SK-N-SH treated with all-trans-retinoic acid at 6 μM for 48 hours (cell line): ENCODE measurements around the gene SIRPG.

ENCODE experiments used
- ATAC-seq: fragments of 200-7000 bp; cut with Tn5 transposase; 3 replicates; pipeline ENCODE4 v1.9.1; 2020; ENCODE audit warnings: mild to moderate bottlenecking, moderate library complexity
- ARNTL ChIP-seq: fragments of 450-650 bp; formaldehyde crosslinking; IDR thresholded peaks from 2 replicates; pipeline ENCODE4 v1.5.0; 2020; ENCODE audit warnings: low read depth, mild to moderate bottlenecking, moderate library complexity, borderline replicate concordance
- BACH2 ChIP-seq: fragments of 250-450 bp; sonication (Bioruptor Pico); IDR thresholded peaks from 2 replicates; pipeline ENCODE4 v1.9.0; 2021; ENCODE audit warnings: mild to moderate bottlenecking, borderline replicate concordance
- CREB5 ChIP-seq: fragments of 250-450 bp; sonication (Bioruptor Pico); IDR thresholded peaks from 2 replicates; pipeline ENCODE4 v1.5.1; 2020; ENCODE audit warnings: low read depth, mild to moderate bottlenecking, moderate library complexity
- CSDC2 ChIP-seq: fragments of 250-450 bp; sonication (Bioruptor Pico); IDR thresholded peaks from 2 replicates; pipeline ENCODE4 v1.5.0; 2020; ENCODE audit warnings: mild to moderate bottlenecking, moderate library complexity
- CSRNP3 ChIP-seq: fragments of 250-450 bp; sonication (Bioruptor Pico); IDR thresholded peaks from 2 replicates; pipeline ENCODE4 v1.5.1; 2021; ENCODE audit warnings: mild to moderate bottlenecking, moderate library complexity
- GLIS3 ChIP-seq: fragments of 250-450 bp; sonication (Bioruptor Pico); IDR thresholded peaks from 2 replicates; pipeline ENCODE4 v1.5.0; 2020; ENCODE audit warnings: mild to moderate bottlenecking, moderate library complexity
- ISL1 ChIP-seq: fragments of 250-450 bp; sonication (Bioruptor Pico); IDR thresholded peaks from 2 replicates; pipeline ENCODE4 v2.1.2; 2022; ENCODE audit warnings: mild to moderate bottlenecking, moderate library complexity
- OSR1 ChIP-seq: fragments of 250-450 bp; sonication (Bioruptor Pico); IDR thresholded peaks from 2 replicates; pipeline ENCODE4 v1.8.0; 2022; ENCODE audit warnings: moderate library complexity, mild to moderate bottlenecking, inconsistent platforms
- PATZ1 ChIP-seq: fragments of 250-450 bp; sonication (Bioruptor Pico); IDR thresholded peaks from 2 replicates; pipeline ENCODE4 v1.8.0; 2020; ENCODE audit warnings: mild to moderate bottlenecking, moderate library complexity, borderline replicate concordance
- POU6F1 ChIP-seq: fragments of 250-450 bp; sonication (Bioruptor Pico); IDR thresholded peaks from 2 replicates; pipeline ENCODE4 v1.8.0; 2021; ENCODE audit warnings: low read depth, mild to moderate bottlenecking, moderate library complexity, borderline replicate concordance
- PPARA ChIP-seq: fragments of 250-450 bp; sonication (Bioruptor Pico); IDR thresholded peaks from 2 replicates; pipeline ENCODE4 v1.5.0; 2020; ENCODE audit warnings: mild to moderate bottlenecking, borderline replicate concordance
- RARB ChIP-seq: fragments of 250-450 bp; sonication (Bioruptor Pico); IDR thresholded peaks from 2 replicates; pipeline ENCODE4 v1.8.0; 2021; ENCODE audit warnings: mild to moderate bottlenecking, moderate library complexity
- SNAI2 ChIP-seq: fragments of 250-450 bp; sonication (Bioruptor Pico); IDR thresholded peaks from 2 replicates; pipeline ENCODE4 v1.5.0; 2020; ENCODE audit warnings: mild to moderate bottlenecking, moderate library complexity
- TOX ChIP-seq: fragments of 250-450 bp; sonication (Bioruptor Pico); IDR thresholded peaks from 2 replicates; pipeline ENCODE4 v1.8.0; 2021; ENCODE audit warnings: mild to moderate bottlenecking, moderate library complexity, borderline replicate concordance
- TSHZ2 ChIP-seq: fragments of 250-450 bp; sonication (Bioruptor Pico); IDR thresholded peaks from 2 replicates; pipeline ENCODE4 v1.5.0; 2020; ENCODE audit warnings: mild to moderate bottlenecking, moderate library complexity
- ZC3H10 ChIP-seq: fragments of 250-450 bp; sonication (Bioruptor Pico); IDR thresholded peaks from 2 replicates; pipeline ENCODE4 v1.5.1; 2021; ENCODE audit warnings: mild to moderate bottlenecking, moderate library complexity
- ZFP3 ChIP-seq: fragments of 250-450 bp; sonication (Bioruptor Pico); IDR thresholded peaks from 2 replicates; pipeline ENCODE4 v1.5.0; 2020; ENCODE audit warnings: mild to moderate bottlenecking, moderate library complexity
- ZFP30 ChIP-seq: fragments of 450-650 bp; formaldehyde crosslinking; IDR thresholded peaks from 2 replicates; pipeline ENCODE4 v1.5.0; 2022; ENCODE audit warnings: mild to moderate bottlenecking, moderate library complexity
- ZNF565 ChIP-seq: fragments of 450-650 bp; formaldehyde crosslinking; conservative IDR thresholded peaks from 2 replicates; pipeline ENCODE4 v1.5.0; 2020; ENCODE audit warnings: low read depth, mild to moderate bottlenecking, moderate library complexity
- ZNF70 ChIP-seq: fragments of 450-650 bp; formaldehyde crosslinking; IDR thresholded peaks from 2 replicates; pipeline ENCODE4 v1.5.0; 2020; ENCODE audit warnings: mild to moderate bottlenecking, moderate library complexity
- ZNF8 ChIP-seq: fragments of 450-650 bp; formaldehyde crosslinking; IDR thresholded peaks from 2 replicates; pipeline ENCODE4 v1.5.0; 2020; ENCODE audit warnings: mild to moderate bottlenecking, moderate library complexity

Gene SIRPG

GRCh38 chr20:1600736-1601135, 56.8 kb downstream of the SIRPG start:
- ATAC-seq = no peak
- TF ChIP-seq OSR1 (no peak), PPARA (no peak), ZNF8 (CRISPR knock-in tag) (no peak), RARB (CRISPR knock-in tag) (no peak), ARNTL (no peak), PATZ1 (CRISPR knock-in tag) (no peak), POU6F1 (no peak), BACH2 (CRISPR knock-in tag) (no peak), CSDC2 (CRISPR knock-in tag) (no peak), ZFP3 (CRISPR knock-in tag) (no peak), CREB5 (no peak), TOX (CRISPR knock-in tag) (no peak), SNAI2 (CRISPR knock-in tag) (no peak), ZC3H10 (CRISPR knock-in tag) (no peak), GLIS3 (CRISPR knock-in tag) (no peak), TSHZ2 (CRISPR knock-in tag) (no peak), ZNF70 (no peak)

GRCh38 chr20:1595333-1595732, 62.2 kb downstream of the SIRPG start:
- ATAC-seq = no peak
- no peak for TF ChIP-seq ZNF565 (CRISPR knock-in tag)
- TF ChIP-seq OSR1 = no peak

GRCh38 chr20:1588533-1589460, 68.8 kb downstream of the SIRPG start:
- no peak for ATAC-seq
- TF ChIP-seq ZFP3 (CRISPR knock-in tag) (no peak), ISL1 (no peak), ZFP30 (no peak), CSRNP3 (CRISPR knock-in tag) (no peak), TSHZ2 (CRISPR knock-in tag) (no peak), ZNF565 (CRISPR knock-in tag) (no peak), POU6F1 (no peak), PPARA (no peak), CREB5 (no peak), ARNTL (no peak), OSR1 (no peak), ZC3H10 (CRISPR knock-in tag) (no peak), BACH2 (CRISPR knock-in tag) (no peak), RARB (CRISPR knock-in tag) (no peak), TOX (CRISPR knock-in tag) (no peak)
